GM12874 (cell line): ENCODE measurements around the gene CD300LG.

Experiments
- TF ChIP-seq, protein P1 (sequence below): IDR thresholded peaks from 2 replicates; pipeline ENCODE4 v1.5.1; 2011; ENCODE audit warnings: low read depth, mild to moderate bottlenecking, control low read depth, low read length, moderate library complexity; ENCODE audit not compliant: insufficient read depth

Gene CD300LG

DNA sequence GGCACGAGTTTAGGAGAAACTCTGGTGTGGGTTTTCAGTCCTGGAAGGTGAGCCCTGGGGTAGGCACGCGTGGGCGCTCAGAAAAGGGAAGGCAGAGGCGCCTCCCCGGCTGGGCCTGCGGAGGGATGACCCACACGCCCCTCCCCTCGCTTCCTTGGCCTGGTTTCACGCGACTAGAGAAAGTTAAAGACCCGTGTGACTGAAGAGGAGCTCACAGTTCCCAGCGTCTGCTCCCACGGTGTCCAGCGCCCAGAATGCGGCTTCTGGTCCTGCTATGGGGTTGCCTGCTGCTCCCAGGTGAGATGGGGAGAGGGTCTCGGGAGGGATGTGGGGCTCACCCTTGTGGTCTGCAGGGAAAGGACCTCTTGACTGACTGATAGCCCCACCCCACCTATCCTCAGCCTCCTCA, at the start of gene CD300LG:
Gene CD300LG, plus strand, starts transcription at position 214 of the 409 bp plus-strand sequence. Its CDS starts 41 bp downstream, at position 255.
- TF ChIP-seq, protein P1, sequence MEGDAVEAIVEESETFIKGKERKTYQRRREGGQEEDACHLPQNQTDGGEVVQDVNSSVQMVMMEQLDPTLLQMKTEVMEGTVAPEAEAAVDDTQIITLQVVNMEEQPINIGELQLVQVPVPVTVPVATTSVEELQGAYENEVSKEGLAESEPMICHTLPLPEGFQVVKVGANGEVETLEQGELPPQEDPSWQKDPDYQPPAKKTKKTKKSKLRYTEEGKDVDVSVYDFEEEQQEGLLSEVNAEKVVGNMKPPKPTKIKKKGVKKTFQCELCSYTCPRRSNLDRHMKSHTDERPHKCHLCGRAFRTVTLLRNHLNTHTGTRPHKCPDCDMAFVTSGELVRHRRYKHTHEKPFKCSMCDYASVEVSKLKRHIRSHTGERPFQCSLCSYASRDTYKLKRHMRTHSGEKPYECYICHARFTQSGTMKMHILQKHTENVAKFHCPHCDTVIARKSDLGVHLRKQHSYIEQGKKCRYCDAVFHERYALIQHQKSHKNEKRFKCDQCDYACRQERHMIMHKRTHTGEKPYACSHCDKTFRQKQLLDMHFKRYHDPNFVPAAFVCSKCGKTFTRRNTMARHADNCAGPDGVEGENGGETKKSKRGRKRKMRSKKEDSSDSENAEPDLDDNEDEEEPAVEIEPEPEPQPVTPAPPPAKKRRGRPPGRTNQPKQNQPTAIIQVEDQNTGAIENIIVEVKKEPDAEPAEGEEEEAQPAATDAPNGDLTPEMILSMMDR: no peak

GRCh38 chr17:43799047-43799446, 47.9 kb upstream of the CD300LG start:
- TF ChIP-seq, protein P1: no peak

- TF ChIP-seq, protein P1: no peak
Observed at GRCh38 chr17:43800736-43801135, 46.2 kb upstream of the CD300LG start.

- TF ChIP-seq, protein P1: no peak
Observed at GRCh38 chr17:43801844-43802243, 45.1 kb upstream of the CD300LG start.

- TF ChIP-seq, protein P1: no peak
Observed at GRCh38 chr17:43803758-43804157, 43.2 kb upstream of the CD300LG start.

- TF ChIP-seq, protein P1: no peak
Observed at GRCh38 chr17:43805117-43805516, 41.9 kb upstream of the CD300LG start.

- TF ChIP-seq, protein P1: no peak
Observed at GRCh38 chr17:43808076-43808475, 38.9 kb upstream of the CD300LG start.

GRCh38 chr17:43809121-43809520, 37.9 kb upstream of the CD300LG start:
- TF ChIP-seq, protein P1: no peak
